ENCODE data around the gene HTR4. TPM values are rescaled to one million over a fixed set of nuclear protein-coding genes. Genes with fewer than 3 reads are reported as not detected.

Gene HTR4
- total RNA-seq, 3 donors from 2014 or later, result 15.0 to 18.8 (median 17.3) TPM

DNA sequence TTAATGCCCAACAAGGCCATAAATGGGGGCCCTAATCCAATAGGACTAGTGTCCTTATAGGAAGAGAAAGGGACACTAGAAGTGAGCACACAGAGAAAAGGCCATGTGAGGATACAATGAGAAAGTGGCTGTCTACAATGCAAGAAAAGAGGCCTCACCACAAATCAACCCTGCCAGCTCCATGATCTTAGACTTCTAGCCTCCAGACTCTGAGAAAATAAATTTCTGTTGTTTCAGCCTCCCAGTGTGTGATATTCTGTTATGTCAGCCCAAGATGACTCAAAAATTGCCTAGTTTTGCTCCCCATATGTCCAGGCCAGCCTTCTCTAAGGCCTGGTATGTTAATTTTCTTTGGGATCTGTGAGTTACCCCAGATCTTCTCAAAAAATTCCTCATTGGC, 32.3 kb upstream of the HTR4 start:
- intact Hi-C loops (cut with DNase I, micrococcal nuclease), result no loop called here
- H3K9me3 ChIP-seq, result peaks cover 10% of the 10 kb centered on the region
- TF ChIP-seq, protein P1, sequence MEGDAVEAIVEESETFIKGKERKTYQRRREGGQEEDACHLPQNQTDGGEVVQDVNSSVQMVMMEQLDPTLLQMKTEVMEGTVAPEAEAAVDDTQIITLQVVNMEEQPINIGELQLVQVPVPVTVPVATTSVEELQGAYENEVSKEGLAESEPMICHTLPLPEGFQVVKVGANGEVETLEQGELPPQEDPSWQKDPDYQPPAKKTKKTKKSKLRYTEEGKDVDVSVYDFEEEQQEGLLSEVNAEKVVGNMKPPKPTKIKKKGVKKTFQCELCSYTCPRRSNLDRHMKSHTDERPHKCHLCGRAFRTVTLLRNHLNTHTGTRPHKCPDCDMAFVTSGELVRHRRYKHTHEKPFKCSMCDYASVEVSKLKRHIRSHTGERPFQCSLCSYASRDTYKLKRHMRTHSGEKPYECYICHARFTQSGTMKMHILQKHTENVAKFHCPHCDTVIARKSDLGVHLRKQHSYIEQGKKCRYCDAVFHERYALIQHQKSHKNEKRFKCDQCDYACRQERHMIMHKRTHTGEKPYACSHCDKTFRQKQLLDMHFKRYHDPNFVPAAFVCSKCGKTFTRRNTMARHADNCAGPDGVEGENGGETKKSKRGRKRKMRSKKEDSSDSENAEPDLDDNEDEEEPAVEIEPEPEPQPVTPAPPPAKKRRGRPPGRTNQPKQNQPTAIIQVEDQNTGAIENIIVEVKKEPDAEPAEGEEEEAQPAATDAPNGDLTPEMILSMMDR (IDR thresholded peaks at IDR 0.05), result no peak
- no peak overlapping the region for H3K4me3 ChIP-seq
- no peaks in the 10 kb centered on the region for H3K4me1 ChIP-seq (ENCODE audit: low read depth)
- no peak for DNase-seq
- ATAC-seq, result no peak
- H3K36me3 ChIP-seq (ENCODE audit: low read depth), result no peaks in the 10 kb centered on the region

- TF ChIP-seq, protein P1 (IDR thresholded peaks at IDR 0.05), result no peak
- H3K36me3 ChIP-seq (ENCODE audit: low read depth), result no peaks in the 10 kb centered on the region
- no peaks in the 10 kb centered on the region for H3K4me1 ChIP-seq (ENCODE audit: low read depth)
- intact Hi-C loops (cut with DNase I, micrococcal nuclease), result no loop called here
- H3K4me3 ChIP-seq, result no peak overlapping the region
- DNase-seq (no peak), ATAC-seq (no peak)
- peaks cover 10% of the 10 kb centered on the region for H3K9me3 ChIP-seq
Measured at GRCh38 chr5:148685520-148686134, 31.3 kb upstream of the HTR4 start.

GRCh38 chr5:148684528-148684927, 30.2 kb upstream of the HTR4 start:
- Histone ChIP-seq H3K4me3 (no peak overlapping the region), H3K36me3 (ENCODE audit: low read depth) (no peaks in the 10 kb centered on the region), H3K9me3 (peaks cover 10% of the 10 kb centered on the region), H3K4me1 (ENCODE audit: low read depth) (no peaks in the 10 kb centered on the region)
- TF ChIP-seq, protein P1 (IDR thresholded peaks at IDR 0.05), result no peak
- peak; percentile 18 for ATAC-seq
- intact Hi-C loops (cut with DNase I, micrococcal nuclease), result no loop called here
- DNase-seq, result no peak

DNA sequence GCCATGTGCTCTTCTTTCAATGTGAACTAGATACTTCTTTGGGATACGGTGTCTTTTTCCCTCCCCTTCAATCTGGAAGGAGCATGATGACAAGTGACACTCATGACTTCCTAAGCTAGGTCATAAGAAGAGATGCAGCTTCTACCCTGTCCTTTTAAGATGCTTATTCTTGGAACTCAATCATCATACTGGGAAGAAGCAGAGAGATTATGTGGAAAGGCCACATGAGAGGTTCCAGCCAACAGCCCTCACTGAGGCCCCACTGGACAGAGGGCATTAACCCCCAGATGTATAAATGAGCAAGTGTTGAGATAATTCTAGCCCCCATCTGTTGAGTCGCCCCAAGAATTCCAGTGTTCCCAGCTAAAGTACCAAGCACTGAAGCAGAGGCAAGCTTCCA, 29.3 kb upstream of the HTR4 start:
- Histone ChIP-seq H3K4me1 (ENCODE audit: low read depth) (no peaks in the 10 kb centered on the region), H3K4me3 (no peak overlapping the region), H3K36me3 (ENCODE audit: low read depth) (no peaks in the 10 kb centered on the region), H3K9me3 (peaks cover 5% of the 10 kb centered on the region)
- TF ChIP-seq, protein P1 (IDR thresholded peaks at IDR 0.05), result no peak
- DNase-seq, result no peak
- intact Hi-C loops (cut with DNase I, micrococcal nuclease), result no loop called here
- no peak for ATAC-seq

GRCh38 chr5:148682058-148683026, 28.0 kb upstream of the HTR4 start:
- TF ChIP-seq, protein P1 (IDR thresholded peaks at IDR 0.05), result no peak
- no peaks in the 10 kb centered on the region for H3K4me1 ChIP-seq (ENCODE audit: low read depth)
- H3K9me3 ChIP-seq, result no peaks in the 10 kb centered on the region
- H3K4me3 ChIP-seq, result no peak overlapping the region
- ATAC-seq, result peak; percentile 87
- no peaks in the 10 kb centered on the region for H3K36me3 ChIP-seq (ENCODE audit: low read depth)
- intact Hi-C loops (cut with DNase I, micrococcal nuclease), result no loop called here
- DNase-seq, result peak in 1 of 3 donors; percentile 32
